DOHH2 (cell line): ENCODE measurements around the gene SCO2.

Source experiments
- H3F3A ChIP-seq: fragments of 200-600 bp; sonication (generic), shearing (Covaris generic); 2 replicates; pipeline ENCODE4 v1.6.0; 2016; ENCODE audit warnings: antibody characterized with exemption, mild to moderate bottlenecking; ENCODE audit not compliant: control insufficient read depth, insufficient read depth
- H3K27ac ChIP-seq: fragments of 200-600 bp; sonication (generic); 2 replicates; pipeline ENCODE4 v1.5.1; 2014; ENCODE audit warnings: low read depth, mild to moderate bottlenecking, low read length, moderate library complexity
- H3K27me3 ChIP-seq: fragments of 200-600 bp; sonication (generic); 2 replicates; pipeline ENCODE4 v1.6.1; 2014; ENCODE audit warnings: mild to moderate bottlenecking, low read length, mixed read lengths; ENCODE audit not compliant: control insufficient read depth
- H3K36me3 ChIP-seq: fragments of 200-600 bp; sonication (generic); 2 replicates; pipeline ENCODE4 v1.6.1; 2014; ENCODE audit warnings: mild to moderate bottlenecking, low read length, moderate library complexity, mixed read lengths; ENCODE audit not compliant: control insufficient read depth
- H3K4me1 ChIP-seq: fragments of 200-600 bp; sonication (generic); 2 replicates; pipeline ENCODE4 v1.6.1; 2014; ENCODE audit warnings: mild to moderate bottlenecking, low read length, mixed read lengths; ENCODE audit not compliant: control insufficient read depth
- H3K4me2 ChIP-seq: fragments of 200-600 bp; sonication (generic); 2 replicates; pipeline ENCODE4 v1.6.0; 2014; ENCODE audit warnings: mild to moderate bottlenecking, low read length, moderate library complexity
- H3K4me3 ChIP-seq: fragments of 200-600 bp; sonication (generic); 2 replicates; pipeline ENCODE4 v1.5.1; 2014; ENCODE audit warnings: mild to moderate bottlenecking, low read length, mixed read lengths
- H3K79me2 ChIP-seq: fragments of 200-600 bp; sonication (generic); 2 replicates; pipeline ENCODE4 v1.6.1; 2014; ENCODE audit warnings: mild to moderate bottlenecking, low read length, mixed read lengths; ENCODE audit not compliant: control insufficient read depth
- H3K9me2 ChIP-seq: fragments of 200-600 bp; sonication (generic); replicated peaks from 2 replicates; pipeline ENCODE4 v1.6.1; 2014; ENCODE audit warnings: mild to moderate bottlenecking, low read length, mixed read lengths; ENCODE audit not compliant: control insufficient read depth
- H3K9me3 ChIP-seq: fragments of 200-600 bp; sonication (generic); 2 replicates; pipeline ENCODE4 v1.6.1; 2014; ENCODE audit warnings: antibody characterized with exemption, low read length, mixed read lengths; ENCODE audit not compliant: control insufficient read depth, insufficient read depth
- H4K20me1 ChIP-seq: fragments of 200-600 bp; sonication (generic); 2 replicates; pipeline ENCODE4 v1.6.0; 2014; ENCODE audit warnings: low read depth, mild to moderate bottlenecking, antibody characterized with exemption, low read length, moderate library complexity; ENCODE audit not compliant: control insufficient read depth, insufficient read depth
- CTCF ChIP-seq: fragments of 200-600 bp; sonication (generic); IDR thresholded peaks from one replicate; pipeline ENCODE4 v1.5.1; 2014; ENCODE audit warnings: antibody characterized with exemption, mild to moderate bottlenecking, low read depth, low read length; ENCODE audit not compliant: poor library complexity, severe bottlenecking
- EZH2phosphoT487 ChIP-seq: fragments of 200-600 bp; sonication (generic); IDR thresholded peaks from 2 replicates; pipeline ENCODE4 v1.6.1; 2017; ENCODE audit warnings: borderline replicate concordance, mild to moderate bottlenecking, antibody characterized with exemption, low read length, moderate library complexity, mixed read lengths

Gene SCO2

GRCh38 chr22:50572965-50573364 lies 47.6 kb upstream of the SCO2 start:
- no peaks in the 10 kb centered on the region for H3K79me2 ChIP-seq
- H3K9me3 ChIP-seq = no peaks in the 10 kb centered on the region
- TF ChIP-seq CTCF (no peak), EZH2phosphoT487 (no peak)
- H3K4me2 ChIP-seq = no peak overlapping the region
- H3K27ac ChIP-seq = no peak overlapping the region
- no peaks in the 10 kb centered on the region for H4K20me1 ChIP-seq
- no peaks in the 10 kb centered on the region; the same call in 1 of the 2 replicates for H3K4me1 ChIP-seq
- H3K27me3 ChIP-seq = no peaks in the 10 kb centered on the region
- H3K9me2 ChIP-seq = no peaks in the 10 kb centered on the region
- no peak overlapping the region for H3K4me3 ChIP-seq
- no peaks in the 10 kb centered on the region for H3F3A ChIP-seq
- peaks cover 87% of the 10 kb centered on the region for H3K36me3 ChIP-seq

- no peaks in the 10 kb centered on the region for H3K9me3 ChIP-seq
- no peak overlapping the region for H3K4me2 ChIP-seq
- H3K27ac ChIP-seq = no peak overlapping the region
- H3K27me3 ChIP-seq = no peaks in the 10 kb centered on the region
- H3K9me2 ChIP-seq = no peaks in the 10 kb centered on the region
- H3K4me3 ChIP-seq = no peak overlapping the region
- peaks cover 81% of the 10 kb centered on the region for H3K36me3 ChIP-seq
- H3F3A ChIP-seq = peaks cover 2% of the 10 kb centered on the region; the same call in 1 of the 2 replicates
- no peaks in the 10 kb centered on the region for H3K79me2 ChIP-seq
- H4K20me1 ChIP-seq = no peaks in the 10 kb centered on the region
- TF ChIP-seq EZH2phosphoT487 (no peak), CTCF (no peak)
- no peaks in the 10 kb centered on the region; the same call in 1 of the 2 replicates for H3K4me1 ChIP-seq
These were observed 46.1 kb upstream of the SCO2 start for GRCh38 chr22:50571264-50572175.

GRCh38 chr22:50570861-50571260 lies 45.5 kb upstream of the SCO2 start:
- H4K20me1 ChIP-seq = no peaks in the 10 kb centered on the region
- H3K4me2 ChIP-seq = no peak overlapping the region
- H3K4me3 ChIP-seq = no peak overlapping the region
- no peaks in the 10 kb centered on the region for H3K9me2 ChIP-seq
- TF ChIP-seq EZH2phosphoT487 (no peak), CTCF (no peak)
- peaks cover 2% of the 10 kb centered on the region; the same call in 1 of the 2 replicates for H3F3A ChIP-seq
- no peaks in the 10 kb centered on the region for H3K79me2 ChIP-seq
- no peaks in the 10 kb centered on the region; the same call in 1 of the 2 replicates for H3K4me1 ChIP-seq
- peaks cover 75% of the 10 kb centered on the region for H3K36me3 ChIP-seq
- H3K27ac ChIP-seq = no peak overlapping the region
- H3K27me3 ChIP-seq = no peaks in the 10 kb centered on the region
- H3K9me3 ChIP-seq = no peaks in the 10 kb centered on the region
